ENCODE data around the gene ZNRF2.

DNA sequence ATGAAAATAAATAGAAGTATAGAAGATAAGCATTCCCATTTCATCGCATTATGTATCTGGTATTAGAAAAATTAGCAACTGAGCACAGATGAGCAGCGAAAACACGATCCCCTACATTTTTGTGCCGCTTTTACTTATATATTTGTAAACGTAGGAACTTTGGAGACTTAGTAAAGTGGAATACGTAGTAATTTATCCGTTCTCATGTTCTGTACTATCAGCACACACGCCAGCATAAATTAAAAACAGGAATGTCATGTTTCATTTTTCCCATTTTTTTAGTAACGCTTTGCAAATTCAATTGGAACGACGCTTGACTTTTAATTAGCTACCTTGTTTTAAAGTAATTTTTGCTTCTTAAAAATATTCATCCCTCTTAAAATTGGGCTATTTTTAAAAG, 2.4 kb downstream of the ZNRF2 start:
- TF ChIP-seq CTCF (IDR thresholded peaks at IDR 0.05) (no peak), POLR2A (IDR thresholded peaks at IDR 0.05) (no peak)

Measured in body of pancreas (tissue), 4 donors.